SU-DHL-6 (cell line): Measurements from ENCODE around the gene SPG7.

Experiments
- EZH2phosphoT487 ChIP-seq: fragments of 200-600 bp; sonication (generic), shearing (Covaris generic); conservative IDR thresholded peaks from 2 replicates; pipeline ENCODE4 v1.6.1; 2018; ENCODE audit warnings: mild to moderate bottlenecking, antibody characterized with exemption, low read length, moderate library complexity, mixed read lengths
- TF ChIP-seq, protein P1 (sequence below): fragments of 200-600 bp; sonication (generic); IDR thresholded peaks from one replicate; pipeline ENCODE4 v1.5.1; 2017; ENCODE audit warnings: antibody characterized with exemption, mild to moderate bottlenecking, low read length, moderate library complexity; ENCODE audit not compliant: insufficient read depth, poor library complexity, severe bottlenecking

DNA sequence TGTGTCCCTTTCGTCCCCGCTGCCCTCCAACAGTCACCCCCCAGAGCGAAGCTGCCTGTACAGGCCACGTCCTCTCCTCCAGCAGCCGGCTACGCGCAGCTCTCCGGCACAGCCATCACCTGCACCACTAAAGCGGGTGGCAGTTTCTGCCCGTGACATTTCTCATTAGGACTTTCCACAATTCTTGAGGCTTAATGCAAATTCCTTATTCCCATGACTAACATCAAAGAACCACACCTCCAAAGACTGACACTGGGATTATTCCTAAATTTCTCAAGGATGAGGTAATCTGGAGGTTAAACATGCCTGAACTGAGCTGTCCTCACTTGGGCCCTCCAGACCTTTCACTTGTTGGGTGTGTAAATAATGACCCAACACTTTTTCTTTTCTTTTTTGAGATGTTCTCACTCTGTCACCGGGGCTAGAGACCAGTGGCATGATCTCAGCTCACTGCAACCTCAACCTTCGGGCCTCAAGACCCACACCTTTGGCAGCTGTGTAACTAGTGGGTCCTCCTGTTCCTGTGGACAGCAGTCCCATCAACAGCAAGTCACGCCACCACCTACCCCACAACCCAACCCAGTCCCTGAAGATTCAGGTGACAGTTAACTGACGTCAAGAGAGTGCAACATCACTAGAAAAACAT is 29.5 kb upstream of the SPG7 start:
- TF ChIP-seq, protein P1, sequence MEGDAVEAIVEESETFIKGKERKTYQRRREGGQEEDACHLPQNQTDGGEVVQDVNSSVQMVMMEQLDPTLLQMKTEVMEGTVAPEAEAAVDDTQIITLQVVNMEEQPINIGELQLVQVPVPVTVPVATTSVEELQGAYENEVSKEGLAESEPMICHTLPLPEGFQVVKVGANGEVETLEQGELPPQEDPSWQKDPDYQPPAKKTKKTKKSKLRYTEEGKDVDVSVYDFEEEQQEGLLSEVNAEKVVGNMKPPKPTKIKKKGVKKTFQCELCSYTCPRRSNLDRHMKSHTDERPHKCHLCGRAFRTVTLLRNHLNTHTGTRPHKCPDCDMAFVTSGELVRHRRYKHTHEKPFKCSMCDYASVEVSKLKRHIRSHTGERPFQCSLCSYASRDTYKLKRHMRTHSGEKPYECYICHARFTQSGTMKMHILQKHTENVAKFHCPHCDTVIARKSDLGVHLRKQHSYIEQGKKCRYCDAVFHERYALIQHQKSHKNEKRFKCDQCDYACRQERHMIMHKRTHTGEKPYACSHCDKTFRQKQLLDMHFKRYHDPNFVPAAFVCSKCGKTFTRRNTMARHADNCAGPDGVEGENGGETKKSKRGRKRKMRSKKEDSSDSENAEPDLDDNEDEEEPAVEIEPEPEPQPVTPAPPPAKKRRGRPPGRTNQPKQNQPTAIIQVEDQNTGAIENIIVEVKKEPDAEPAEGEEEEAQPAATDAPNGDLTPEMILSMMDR: no peak
- TF ChIP-seq EZH2phosphoT487: no peak
